ENCODE data around the gene BAIAP3.
"Not testable (repeated sequence)": the region's sequence is repeated elsewhere in the genome, so short reads cannot be mapped to it uniquely, and the experiment has no call there.

Gene BAIAP3

DNA sequence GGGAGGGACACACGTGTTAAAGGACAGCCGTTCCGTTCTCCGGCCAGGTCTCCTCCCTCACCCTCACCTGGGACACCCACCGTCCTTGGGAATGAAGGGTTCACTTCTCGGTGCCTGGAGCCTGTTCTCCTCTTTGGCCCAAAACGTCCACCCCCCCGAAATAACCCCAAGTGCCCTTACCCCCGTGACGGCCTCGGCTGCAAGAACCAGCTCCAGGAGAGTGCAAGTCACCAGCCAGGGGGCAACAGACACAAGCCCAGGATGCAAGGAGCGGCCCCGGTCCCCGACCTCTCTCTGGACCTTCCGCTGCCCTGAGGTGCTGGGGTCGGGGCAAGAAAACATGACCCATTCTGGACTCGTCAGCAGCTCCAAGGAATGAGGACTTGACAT, 44.0 kb upstream of the BAIAP3 start:
- H3K4me3 ChIP-seq (replicated peaks; ENCODE audit: low read depth, low read length), result no peak overlapping the region

DNA sequence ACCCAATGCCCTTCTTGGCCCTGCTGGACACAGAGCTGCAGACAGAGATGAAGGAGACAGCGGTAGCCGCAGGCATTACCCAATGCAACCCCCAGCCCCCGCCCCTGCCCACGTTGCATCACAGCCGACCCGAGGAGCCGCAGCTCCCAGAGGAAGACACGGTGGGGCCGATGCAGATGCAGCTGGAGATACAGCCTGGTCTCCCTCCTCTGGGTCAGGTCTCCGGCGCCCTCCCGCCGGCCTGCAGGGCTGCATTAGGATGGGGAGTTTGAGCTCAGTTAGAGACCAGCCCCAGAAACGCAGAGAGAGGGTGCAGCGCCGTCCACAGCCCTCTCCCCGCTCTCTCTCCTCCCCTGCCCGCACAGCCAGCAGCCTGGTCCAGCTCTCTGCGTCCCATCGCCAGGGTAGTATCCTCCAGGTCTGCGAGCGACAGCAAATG, 43.4 kb upstream of the BAIAP3 start:
- no peak overlapping the region for H3K4me3 ChIP-seq (replicated peaks; ENCODE audit: low read depth, low read length)
- no peak for DNase-seq (ENCODE audit: extremely low read depth, low read depth)
- TF ChIP-seq, protein P1, sequence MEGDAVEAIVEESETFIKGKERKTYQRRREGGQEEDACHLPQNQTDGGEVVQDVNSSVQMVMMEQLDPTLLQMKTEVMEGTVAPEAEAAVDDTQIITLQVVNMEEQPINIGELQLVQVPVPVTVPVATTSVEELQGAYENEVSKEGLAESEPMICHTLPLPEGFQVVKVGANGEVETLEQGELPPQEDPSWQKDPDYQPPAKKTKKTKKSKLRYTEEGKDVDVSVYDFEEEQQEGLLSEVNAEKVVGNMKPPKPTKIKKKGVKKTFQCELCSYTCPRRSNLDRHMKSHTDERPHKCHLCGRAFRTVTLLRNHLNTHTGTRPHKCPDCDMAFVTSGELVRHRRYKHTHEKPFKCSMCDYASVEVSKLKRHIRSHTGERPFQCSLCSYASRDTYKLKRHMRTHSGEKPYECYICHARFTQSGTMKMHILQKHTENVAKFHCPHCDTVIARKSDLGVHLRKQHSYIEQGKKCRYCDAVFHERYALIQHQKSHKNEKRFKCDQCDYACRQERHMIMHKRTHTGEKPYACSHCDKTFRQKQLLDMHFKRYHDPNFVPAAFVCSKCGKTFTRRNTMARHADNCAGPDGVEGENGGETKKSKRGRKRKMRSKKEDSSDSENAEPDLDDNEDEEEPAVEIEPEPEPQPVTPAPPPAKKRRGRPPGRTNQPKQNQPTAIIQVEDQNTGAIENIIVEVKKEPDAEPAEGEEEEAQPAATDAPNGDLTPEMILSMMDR (IDR thresholded peaks at IDR 0.05; ENCODE audit: low read depth, low read length, missing control alignments), result no peak

More for the DNA sequence above, 44.0 kb upstream of the BAIAP3 start:
- TF ChIP-seq, protein P1 (IDR thresholded peaks at IDR 0.05; ENCODE audit: low read depth, low read length, missing control alignments), result no peak
- no peak for DNase-seq (ENCODE audit: extremely low read depth, low read depth)

DNA sequence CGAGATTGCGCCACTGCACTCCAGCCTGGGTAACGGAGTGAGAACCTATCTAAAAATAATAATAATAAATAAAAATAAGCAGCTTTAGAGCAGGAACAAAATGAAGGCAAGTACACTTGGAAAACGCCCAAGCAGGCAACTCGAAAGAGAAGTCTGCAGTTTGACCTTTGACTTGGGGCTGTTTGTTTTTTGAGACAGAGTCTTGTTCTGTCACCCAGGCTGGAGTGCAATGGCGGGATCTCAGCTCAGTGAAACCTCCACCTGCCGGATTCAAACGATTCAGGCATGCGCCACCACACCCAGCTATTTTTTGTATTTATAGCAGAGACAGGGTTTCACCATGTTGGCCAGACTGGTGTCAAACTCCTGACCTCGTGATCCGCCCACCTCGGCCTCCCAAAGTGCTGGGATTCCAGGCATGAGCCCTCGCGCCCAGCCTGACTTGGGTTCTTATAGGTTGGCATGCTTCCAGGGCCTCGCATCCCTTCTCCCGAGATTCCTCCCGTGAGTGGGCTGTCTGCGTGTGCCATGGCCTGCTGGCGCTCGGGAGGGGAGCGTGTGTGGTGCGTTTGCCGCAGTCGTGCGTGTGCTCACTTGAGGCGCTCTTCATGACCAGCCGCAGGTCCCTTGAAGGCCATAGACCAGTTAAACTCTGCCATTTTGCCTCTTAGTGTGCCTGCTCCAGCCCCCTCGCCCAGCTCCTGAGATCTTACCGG, 42.4 kb upstream of the BAIAP3 start:
- DNase-seq (ENCODE audit: extremely low read depth, low read depth), result no peak
- H3K4me3 ChIP-seq (replicated peaks; ENCODE audit: low read depth, low read length), result no peak overlapping the region
- TF ChIP-seq, protein P1 (IDR thresholded peaks at IDR 0.05; ENCODE audit: low read depth, low read length, missing control alignments), result no peak

DNA sequence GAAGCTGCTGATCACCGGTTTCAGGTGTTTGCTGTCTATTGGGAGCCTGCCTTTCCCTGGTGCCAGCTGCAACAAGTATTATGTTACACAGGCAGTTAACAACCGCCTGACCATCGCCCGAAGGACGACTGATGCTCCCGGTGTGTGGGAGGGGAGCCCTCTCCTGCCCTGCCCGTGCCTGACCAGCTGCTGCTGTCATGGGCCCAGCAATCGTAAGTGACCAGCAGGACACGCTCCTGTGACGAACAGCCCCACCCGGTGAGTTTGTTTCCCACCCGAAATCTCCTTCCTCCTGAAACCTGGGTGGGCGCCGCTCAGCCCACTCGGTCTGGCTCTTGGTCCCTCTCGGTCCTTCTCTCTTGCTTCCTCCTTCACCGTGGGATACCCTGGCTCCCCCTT, 41.9 kb upstream of the BAIAP3 start:
- TF ChIP-seq, protein P1 (IDR thresholded peaks at IDR 0.05; ENCODE audit: low read depth, low read length, missing control alignments), result no peak
- H3K4me3 ChIP-seq (replicated peaks; ENCODE audit: low read depth, low read length), result no peak overlapping the region
- no peak for DNase-seq (ENCODE audit: extremely low read depth, low read depth)

DNA sequence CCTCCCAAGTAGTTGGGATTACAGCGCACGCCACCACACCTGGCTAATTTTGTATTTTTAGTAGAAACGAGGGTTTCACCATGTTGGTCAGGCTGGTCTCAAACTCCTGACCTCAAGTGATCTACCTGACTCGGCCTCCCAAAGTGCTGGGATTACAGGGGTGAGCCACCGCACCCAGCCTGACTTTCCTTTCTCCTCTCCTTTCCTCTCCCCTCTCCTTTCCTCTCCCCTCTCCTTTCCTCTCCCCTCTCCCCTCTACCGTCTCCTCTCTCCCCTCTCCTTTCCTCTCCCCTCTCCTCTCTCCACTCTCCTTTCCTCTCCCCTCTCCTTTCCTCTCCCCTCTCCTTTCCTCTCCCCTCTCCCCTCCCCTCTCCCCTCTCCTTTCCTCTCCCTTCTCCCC, 41.2 kb upstream of the BAIAP3 start:
- not testable (repeated sequence) for DNase-seq (ENCODE audit: extremely low read depth, low read depth); H3K4me3 ChIP-seq (replicated peaks; ENCODE audit: low read depth, low read length)

DNA sequence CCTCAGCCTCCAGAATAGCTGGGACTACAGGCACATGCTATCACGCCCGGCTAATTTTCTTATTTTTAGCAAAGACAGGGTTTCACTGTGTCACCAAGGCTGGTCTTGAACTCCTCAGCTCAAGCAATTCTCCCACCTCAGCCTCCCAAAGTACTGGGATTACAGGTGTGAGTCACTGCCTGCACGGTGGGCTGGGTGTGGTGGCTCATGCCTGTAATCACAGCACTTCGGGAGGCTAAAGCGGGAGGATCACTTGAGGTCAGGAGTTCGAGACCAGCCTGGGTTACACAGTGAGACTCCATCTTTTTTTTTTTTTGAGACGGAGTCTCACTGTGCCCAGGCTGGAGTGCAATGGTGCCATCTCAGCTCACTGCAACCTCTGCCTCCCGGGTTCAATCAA, 40.6 kb upstream of the BAIAP3 start:
- not testable (repeated sequence) for H3K4me3 ChIP-seq (replicated peaks; ENCODE audit: low read depth, low read length); DNase-seq (ENCODE audit: extremely low read depth, low read depth)

DNA sequence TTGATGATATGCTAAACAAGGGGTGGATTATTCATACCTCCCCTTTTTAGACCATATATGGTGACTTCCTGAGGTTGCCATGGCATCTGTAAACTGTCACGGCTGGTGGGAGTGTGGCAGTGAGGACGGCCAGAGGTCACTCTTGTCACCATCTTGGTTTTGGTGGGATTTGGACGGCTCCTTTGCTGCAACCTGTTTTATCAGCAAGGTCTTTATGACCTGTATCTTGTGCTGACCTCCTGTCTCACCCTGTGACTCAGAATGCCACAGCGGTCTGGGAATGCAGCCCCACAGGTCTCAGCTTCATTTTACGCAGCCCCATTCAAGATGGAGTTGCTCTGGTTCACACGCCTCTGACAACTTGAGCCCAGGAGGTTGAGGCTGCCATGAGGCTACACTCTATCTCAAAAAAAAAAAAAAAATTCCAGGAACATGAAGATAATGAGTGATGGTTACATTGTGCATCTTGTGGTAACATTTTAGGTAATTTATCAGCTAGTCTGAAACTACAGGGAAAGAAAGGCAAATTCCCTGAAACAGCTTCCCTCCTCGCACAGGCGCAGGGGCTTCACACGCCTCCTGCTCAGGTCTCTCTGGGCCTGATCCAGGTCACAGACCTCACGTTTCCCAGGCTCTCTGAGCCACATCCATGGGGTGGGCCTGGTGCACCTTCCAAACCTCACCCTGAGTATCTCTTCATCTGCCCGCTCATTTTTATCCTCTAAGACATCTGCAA, 39.4 kb upstream of the BAIAP3 start:
- H3K4me3 ChIP-seq (replicated peaks; ENCODE audit: low read depth, low read length), result no peak overlapping the region
- DNase-seq (ENCODE audit: extremely low read depth, low read depth), result no peak
- TF ChIP-seq, protein P1 (IDR thresholded peaks at IDR 0.05; ENCODE audit: low read depth, low read length, missing control alignments), result no peak

Measured in HFF-Myc (cell line).